HG03135 (cell line): Measurements from ENCODE around the gene CABCOCO1.

Experiments
- ATAC-seq: cut with Tn5 transposase; IDR thresholded peaks from one replicate; pipeline ENCODE4 v1.9.1; 2021; ENCODE audit warnings: mild to moderate bottlenecking, moderate library complexity; ENCODE audit not compliant: unreplicated experiment

The CABCOCO1 gene

DNA sequence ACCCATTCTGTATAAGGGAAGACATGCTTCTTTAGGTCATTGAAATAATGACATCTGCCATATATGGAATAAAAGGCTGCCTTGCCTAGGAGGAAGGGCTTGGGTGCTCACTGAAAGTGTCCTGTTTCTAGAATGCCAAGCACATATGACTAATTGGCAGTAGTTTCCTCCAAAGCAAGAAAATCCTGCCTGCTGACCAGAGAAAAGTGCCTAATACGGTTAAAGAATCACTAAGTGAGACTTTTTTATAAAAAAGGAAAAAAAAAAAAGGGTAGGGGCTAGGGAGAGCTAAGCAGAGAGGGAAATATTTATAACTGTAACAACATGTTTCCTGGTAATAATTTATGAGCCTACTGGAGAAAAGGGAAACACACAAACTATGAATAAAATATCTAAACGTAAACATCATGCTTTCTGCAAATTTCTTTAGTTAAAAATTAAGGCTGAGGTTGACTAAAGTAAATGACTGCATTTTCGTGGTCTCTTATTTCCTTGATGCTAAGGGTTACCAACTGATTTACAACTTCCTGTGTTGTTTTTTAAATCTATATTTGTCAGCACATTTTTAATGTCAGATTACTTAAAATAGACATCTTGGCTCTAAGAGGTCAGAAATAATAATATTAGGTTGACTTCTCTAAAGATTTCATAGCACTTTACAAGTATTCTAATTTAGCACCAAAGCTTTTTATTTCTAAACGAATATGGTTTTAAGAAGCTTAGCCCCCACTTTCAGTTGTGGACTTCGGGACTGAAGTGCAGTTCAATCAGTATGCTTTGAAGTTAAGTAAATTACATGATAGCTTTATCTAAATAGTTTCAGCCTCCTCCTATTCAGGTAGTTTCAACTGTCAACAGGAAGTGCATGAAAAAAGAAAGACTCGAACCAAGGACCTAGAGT lies 89.6 kb downstream of the CABCOCO1 start:
- peak; percentile 46 for ATAC-seq

DNA sequence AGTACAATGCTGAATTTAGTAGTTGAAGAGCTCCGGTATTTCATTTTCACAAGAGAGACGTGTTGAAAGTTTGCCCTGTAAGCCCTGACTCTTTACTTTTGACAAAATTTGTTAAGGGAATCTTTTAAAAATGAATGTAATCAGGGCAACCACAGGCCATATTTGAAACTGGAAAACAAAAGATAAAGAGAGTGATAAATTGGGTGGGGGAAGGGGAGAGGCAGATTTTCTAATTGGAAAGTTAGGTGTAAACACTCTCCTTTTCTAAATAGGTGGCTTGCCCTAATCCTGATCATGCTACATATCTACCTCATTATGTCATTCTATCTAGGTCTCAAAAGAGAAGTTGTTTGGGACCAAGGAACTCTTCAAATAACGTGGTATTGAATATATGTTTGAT lies 90.7 kb downstream of the CABCOCO1 start:
- ATAC-seq: no peak

DNA sequence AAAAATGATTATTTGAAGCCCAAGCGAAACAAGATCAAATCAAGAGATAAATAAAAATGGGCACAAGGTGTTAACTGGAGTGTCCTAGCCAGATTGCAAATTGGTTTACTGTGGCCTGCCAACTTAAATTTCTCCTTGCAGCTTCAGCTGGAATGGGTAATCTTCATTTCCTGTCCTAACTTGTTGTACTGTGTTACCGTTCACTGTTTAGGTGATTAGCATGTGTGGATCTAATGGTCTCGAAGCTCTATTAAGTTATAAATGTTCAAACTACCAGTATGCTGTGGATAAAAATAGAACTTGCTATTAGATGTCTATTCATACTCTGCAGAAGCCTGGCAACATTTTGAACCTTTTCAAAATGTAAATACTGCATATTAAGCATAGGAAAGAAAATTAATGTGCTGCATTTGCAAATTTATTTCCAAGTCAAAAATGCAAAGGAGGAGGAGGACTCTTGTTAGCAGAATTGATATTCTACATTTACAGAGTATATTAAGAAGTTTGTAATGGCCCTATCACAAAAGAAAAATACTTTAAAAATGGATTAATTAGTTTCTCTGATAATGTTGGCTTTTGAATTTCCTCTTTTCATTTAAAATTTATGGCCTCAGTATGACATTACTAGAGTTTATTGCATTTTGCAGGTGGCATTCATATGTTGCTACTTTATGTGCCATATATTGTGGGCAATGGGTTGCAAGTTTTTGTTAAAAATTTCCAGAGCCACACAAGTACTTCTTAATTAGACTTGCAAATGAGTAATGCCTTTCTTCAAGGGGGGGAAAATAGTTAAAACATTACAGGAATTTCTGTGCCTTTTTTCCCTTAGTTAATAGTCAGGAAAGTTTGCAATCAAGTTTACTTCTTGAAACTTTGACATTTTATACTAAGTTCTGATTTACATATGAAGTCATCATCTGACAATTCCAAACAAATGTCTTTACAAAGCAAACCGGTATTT lies 92.1 kb downstream of the CABCOCO1 start:
- ATAC-seq: no peak

DNA sequence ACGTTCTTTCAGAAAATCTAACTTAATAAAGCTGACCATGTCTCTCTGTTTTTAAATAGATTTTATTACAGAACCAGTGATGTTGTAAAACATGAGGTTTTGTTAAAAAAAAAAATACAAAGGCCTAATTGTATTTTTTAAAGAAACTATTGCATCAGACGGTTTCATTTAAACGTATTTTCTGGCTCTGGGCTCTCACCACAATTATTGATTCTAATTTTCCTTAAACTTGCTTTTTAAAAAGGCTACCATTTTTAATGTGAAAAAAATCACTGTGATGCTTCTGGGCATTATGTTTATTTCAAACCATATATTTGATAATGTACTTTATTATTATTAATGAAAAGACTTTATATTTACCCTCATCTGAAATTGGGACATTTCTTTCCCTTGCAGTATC lies 94.3 kb downstream of the CABCOCO1 start:
- ATAC-seq: no peak

DNA sequence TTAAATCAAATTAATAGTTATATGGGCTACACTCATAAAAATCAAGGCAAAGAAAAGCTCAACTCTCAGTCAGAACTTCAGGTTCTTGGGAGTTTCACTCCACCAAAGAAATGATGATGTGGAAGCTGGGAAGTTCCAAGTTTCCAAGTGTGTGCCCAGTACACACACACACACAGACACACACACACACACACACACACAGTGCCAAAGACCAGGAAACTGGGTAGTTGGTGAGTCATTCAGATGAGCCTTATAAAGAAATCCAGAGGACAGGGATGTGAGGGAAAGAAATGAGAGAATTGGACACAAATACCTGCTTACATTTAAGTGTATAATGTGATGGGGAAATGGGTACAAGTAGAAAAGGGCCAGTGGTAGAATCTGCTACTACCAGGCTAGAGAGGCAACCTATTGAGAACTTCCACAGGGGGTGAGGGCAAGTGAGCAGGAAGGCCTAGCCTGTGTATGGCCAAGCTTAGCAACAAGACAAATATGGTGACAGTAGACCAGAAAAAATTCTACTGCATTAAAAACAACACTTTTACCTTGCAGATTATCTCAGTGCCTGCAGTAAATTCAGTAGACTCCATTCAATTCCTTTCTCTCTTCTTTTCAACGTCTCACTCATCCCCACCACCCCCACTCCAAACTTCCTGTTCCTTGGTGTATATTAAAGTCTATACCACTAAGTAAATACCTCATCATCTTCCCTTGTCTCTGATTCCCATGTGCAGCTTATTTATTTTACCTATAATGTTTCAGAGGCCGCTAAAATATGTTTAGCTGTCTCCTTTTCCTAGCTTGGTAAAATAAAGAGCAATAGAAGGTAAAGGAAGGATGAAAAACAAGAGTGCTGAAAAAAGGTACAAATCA lies 95.0 kb downstream of the CABCOCO1 start:
- ATAC-seq: no peak

DNA sequence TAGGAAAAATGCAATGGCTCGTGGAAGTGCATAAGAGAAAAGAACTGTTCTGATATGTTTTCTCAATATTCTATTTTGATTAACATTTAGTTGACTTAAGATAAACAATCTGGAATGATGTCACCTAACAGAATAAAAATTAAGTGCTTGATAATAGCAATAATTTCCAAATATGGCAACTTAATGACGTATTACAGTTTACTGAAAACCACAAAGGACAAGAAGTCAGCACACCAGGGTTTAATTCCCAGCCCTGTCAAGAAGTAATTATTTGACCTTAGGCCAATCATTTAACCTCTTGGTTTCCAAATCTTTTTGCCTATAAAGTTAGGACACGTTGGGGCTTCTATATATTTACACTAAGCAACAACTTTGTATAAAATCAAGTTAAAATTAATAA lies 95.7 kb downstream of the CABCOCO1 start:
- ATAC-seq: no peak

DNA sequence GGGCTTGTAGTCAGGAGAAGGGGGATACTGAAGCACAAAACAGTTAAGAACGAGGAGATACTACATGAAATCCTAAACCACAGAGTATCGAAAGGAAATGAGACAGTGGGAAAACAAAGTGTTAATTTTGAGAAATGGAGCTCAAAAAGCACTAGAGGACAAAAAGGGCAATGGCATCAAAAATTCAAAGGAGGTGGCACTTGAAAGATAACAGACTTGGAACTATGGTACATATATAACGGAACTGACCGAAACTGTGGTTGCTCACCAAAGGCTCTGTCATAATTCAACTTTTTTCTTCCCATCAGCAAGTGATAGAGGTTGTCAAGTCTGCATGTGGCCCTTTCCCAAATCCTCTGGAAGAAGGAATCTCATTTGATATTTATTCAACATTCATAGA lies 97.0 kb downstream of the CABCOCO1 start:
- ATAC-seq: no peak

DNA sequence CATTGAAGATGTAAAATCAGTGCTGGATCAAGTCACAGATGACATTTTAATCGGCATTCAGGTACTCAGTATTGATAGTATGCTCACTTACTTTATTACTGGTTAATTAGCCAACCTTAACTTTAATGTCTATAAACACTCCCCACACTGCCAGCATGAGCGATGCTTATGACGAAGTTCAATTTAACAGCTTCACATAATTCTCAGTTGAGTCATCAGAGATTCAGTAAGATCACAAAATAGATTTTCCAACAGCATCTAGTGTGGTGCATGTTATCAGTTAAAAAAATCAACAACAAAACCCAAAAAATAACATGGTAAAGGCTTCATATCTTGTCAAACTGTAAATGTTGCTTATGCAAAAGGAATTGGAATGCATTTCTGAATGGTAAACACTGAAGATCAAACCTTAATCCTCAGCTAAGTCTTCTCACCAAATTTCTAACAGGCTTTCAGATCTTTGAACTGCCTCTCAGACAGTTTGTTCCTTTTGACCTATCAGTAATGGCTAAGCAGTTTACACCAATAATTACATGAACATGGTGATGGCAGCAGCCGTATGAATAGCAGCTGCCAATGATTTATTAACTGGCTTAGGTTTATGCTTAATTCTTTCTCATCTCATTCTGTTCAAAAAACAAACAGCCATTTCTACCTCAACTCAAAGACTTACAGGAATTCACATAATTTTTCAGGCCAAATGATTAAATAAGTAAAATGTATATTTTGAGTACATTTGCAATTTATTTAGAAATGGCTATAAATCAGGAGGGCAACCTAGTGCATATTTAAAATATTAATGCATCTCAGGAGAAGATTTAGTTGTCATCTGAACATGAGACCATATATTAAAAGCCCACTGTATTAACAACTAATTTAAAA lies 98.5 kb downstream of the CABCOCO1 start:
- no peak for ATAC-seq

DNA sequence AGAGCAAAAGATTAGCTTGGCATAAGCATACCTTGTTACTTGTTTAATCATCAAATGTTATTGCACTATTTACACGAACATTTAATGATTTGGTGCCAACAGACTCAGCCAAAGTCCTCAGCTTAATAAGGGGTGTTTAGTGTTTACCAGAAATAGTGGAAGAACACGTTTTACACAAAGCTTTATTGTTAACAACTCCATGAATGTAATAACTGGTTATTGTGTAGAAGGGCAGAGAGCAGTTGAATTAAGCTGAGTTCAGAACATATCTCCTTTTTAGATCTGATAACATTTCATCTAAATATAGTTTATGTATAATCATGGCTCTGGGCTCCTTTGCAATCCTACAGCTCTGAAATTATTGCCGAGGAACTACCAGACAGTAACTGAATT lies 99.1 kb downstream of the CABCOCO1 start:
- no peak for ATAC-seq

DNA sequence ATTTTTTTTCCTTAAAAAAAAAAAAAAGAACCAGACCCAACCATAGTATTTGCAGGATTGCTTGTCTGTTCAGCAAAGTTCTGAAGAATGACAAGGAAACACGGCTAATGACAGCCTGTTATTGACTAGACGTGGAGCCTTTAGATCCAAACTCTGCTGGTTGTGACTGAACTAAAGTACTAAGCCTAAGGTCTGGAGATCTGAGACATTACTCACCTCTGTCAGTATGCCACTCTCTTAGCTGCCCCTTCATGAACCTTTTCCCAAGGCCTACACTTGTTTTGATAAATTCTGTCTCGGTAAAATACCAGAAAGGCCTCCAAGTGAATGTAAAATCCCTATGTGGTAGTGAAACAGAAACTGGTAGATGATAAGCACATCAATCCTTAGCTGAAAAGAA lies 101.0 kb downstream of the CABCOCO1 start:
- ATAC-seq: no peak

DNA sequence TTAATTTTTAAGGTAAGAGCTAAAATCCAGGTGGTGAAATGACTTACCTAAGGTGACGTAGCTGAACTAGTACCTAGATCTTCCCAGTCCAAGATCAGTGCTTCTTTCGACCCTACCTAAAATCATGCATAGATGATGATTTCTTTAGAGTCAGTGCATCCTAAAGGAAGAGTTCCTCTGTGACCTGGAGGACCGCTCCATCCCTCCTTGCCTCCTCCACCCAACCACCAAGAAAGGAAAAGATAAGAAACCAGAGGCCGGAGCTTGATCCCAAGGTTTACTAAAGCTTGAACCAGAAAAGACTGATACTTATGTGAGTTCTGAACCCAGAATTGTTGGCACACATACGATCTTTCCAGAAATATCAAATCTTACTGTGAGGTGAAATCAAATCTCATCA lies 101.8 kb downstream of the CABCOCO1 start:
- no peak for ATAC-seq

GRCh38 chr10:61765176-61766087 lies 102.7 kb downstream of the CABCOCO1 start:
- no peak for ATAC-seq

- no peak for ATAC-seq
Observed at GRCh38 chr10:61766927-61767326, 104.2 kb downstream of the CABCOCO1 start.

DNA sequence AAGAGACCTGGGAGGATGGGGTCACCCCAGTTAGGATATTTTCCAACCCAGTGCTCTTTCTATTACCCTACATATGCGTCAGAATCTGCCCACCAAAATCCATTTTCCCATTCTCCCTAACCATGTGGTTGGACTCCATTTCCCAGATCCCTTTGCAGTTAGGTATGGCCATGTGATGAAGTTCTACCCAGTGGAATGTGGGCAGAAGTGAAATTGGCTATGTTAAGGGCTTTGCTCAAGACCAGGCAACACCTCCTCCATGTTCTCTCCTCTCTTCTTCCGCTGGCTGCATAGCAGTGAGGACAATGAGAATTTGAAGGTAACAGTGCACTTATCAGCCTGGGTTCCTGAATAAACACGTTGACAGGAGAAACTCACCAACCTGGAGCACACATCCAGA lies 111.3 kb downstream of the CABCOCO1 start:
- no peak for ATAC-seq

GRCh38 chr10:61775111-61775510 lies 112.4 kb downstream of the CABCOCO1 start:
- no peak for ATAC-seq

- no peak for ATAC-seq
Observed at GRCh38 chr10:61776615-61777266, 114.0 kb downstream of the CABCOCO1 start.

DNA sequence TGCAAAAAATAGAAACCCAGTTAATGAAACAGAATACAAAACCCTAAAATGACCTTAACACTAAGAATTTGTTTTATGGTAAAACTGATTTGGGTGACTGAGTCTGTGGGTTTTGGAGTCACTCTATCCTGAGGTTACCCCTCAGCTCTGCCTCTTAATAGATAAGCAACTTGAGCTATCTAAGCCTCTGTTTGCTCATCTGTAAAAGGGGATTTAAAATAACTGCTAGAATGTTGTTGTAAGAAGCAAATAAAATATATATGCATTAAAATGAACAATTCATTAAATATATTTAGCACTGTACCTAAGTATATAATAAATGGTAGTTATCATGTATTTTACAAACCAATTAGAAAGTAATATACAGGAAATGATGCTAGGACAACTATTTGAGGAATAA lies 115.4 kb downstream of the CABCOCO1 start:
- ATAC-seq: no peak

GRCh38 chr10:61779276-61779675 lies 116.5 kb downstream of the CABCOCO1 start:
- no peak for ATAC-seq
